ENCODE data around the gene STK31.
"Not testable (repeated sequence)": the region's sequence is repeated elsewhere in the genome, so short reads cannot be mapped to it uniquely, and the experiment has no call there.

Gene STK31

GRCh38 chr7:23710000-23710399, at the start of gene STK31:
TSS of gene STK31 (plus strand) at chr7:23710219. CDS start at chr7:23710286, 67 bp downstream.
- no peak for FAIRE-seq

GRCh38 chr7:23661385-23661784, 48.6 kb upstream of the STK31 start:
- no peak for FAIRE-seq

- no peak for FAIRE-seq
These were observed 47.7 kb upstream of the STK31 start for GRCh38 chr7:23662124-23662983.

- FAIRE-seq = no peak
These were observed 47.1 kb upstream of the STK31 start for GRCh38 chr7:23662984-23663313.

GRCh38 chr7:23664122-23664521, 45.9 kb upstream of the STK31 start:
- no peak for FAIRE-seq

- FAIRE-seq = no peak
These were observed 38.0 kb upstream of the STK31 start for GRCh38 chr7:23672033-23672432.

GRCh38 chr7:23679898-23680413, 30.1 kb upstream of the STK31 start, which contains the start of gene FAM221A:
TSS of gene FAM221A (plus strand) at chr7:23680199. CDS start at chr7:23680219, 20 bp downstream.
- no peak for FAIRE-seq

- no peak for FAIRE-seq
These were observed 29.3 kb upstream of the STK31 start for GRCh38 chr7:23680414-23681405.

GRCh38 chr7:23684041-23684440, 26.0 kb upstream of the STK31 start:
- FAIRE-seq = not testable (repeated sequence)

GRCh38 chr7:23685731-23686130, 24.3 kb upstream of the STK31 start:
- FAIRE-seq = no peak

- no peak for FAIRE-seq
These were observed 23.0 kb upstream of the STK31 start for GRCh38 chr7:23687011-23687410.

GRCh38 chr7:23689165-23689564, 20.9 kb upstream of the STK31 start:
- no peak for FAIRE-seq

GRCh38 chr7:23691320-23691719, 18.7 kb upstream of the STK31 start:
- no peak for FAIRE-seq

GRCh38 chr7:23693224-23693623, 16.8 kb upstream of the STK31 start:
- no peak for FAIRE-seq

- no peak for FAIRE-seq
These were observed 13.0 kb upstream of the STK31 start for GRCh38 chr7:23696916-23697441.

GRCh38 chr7:23698822-23699221, 11.2 kb upstream of the STK31 start:
- no peak for FAIRE-seq

- FAIRE-seq = no peak
These were observed 10.0 kb upstream of the STK31 start for GRCh38 chr7:23700046-23700445.

- FAIRE-seq = no peak
These were observed 803 bp upstream of the STK31 start for GRCh38 chr7:23709081-23709750.

GRCh38 chr7:23712368-23713284, 2.6 kb downstream of the STK31 start:
- peak; percentile 93 for FAIRE-seq

- FAIRE-seq = no peak
These were observed 3.5 kb downstream of the STK31 start for GRCh38 chr7:23713285-23714149.

All from endometrium (tissue), 2 donors.